GM12801 (cell line): Measurements from ENCODE around the gene CREM.

ENCODE experiments used
- CTCF ChIP-seq: IDR thresholded peaks from one replicate; pipeline ENCODE4 v1.5.1; 2011; ENCODE audit warnings: control low read depth; ENCODE audit not compliant: insufficient read length; ENCODE audit errors: extremely low read depth

CREM gene

GRCh38 chr10:35214607-35215020 is 88.0 kb downstream of the CREM start:
- TF ChIP-seq CTCF = no peak

- no peak for TF ChIP-seq CTCF
Observed at GRCh38 chr10:35215107-35215506, 88.5 kb downstream of the CREM start.

- TF ChIP-seq CTCF = no peak
Observed at GRCh38 chr10:35216303-35216905, 89.8 kb downstream of the CREM start.

GRCh38 chr10:35217455-35217854 is 90.8 kb downstream of the CREM start:
- TF ChIP-seq CTCF = no peak

- TF ChIP-seq CTCF = no peak
Observed at GRCh38 chr10:35218339-35218955, 91.8 kb downstream of the CREM start.

GRCh38 chr10:35219292-35219691 is 92.6 kb downstream of the CREM start:
- no peak for TF ChIP-seq CTCF

GRCh38 chr10:35219891-35220890 is 93.5 kb downstream of the CREM start:
- TF ChIP-seq CTCF = no peak
